HG02981 (cell line): Measurements from ENCODE around the gene TMEM82.

ENCODE experiments used
- ATAC-seq: cut with Tn5 transposase; IDR thresholded peaks from one replicate; pipeline ENCODE4 v1.9.1; 2021; ENCODE audit warnings: mild to moderate bottlenecking, moderate library complexity; ENCODE audit not compliant: unreplicated experiment

The TMEM82 gene

DNA sequence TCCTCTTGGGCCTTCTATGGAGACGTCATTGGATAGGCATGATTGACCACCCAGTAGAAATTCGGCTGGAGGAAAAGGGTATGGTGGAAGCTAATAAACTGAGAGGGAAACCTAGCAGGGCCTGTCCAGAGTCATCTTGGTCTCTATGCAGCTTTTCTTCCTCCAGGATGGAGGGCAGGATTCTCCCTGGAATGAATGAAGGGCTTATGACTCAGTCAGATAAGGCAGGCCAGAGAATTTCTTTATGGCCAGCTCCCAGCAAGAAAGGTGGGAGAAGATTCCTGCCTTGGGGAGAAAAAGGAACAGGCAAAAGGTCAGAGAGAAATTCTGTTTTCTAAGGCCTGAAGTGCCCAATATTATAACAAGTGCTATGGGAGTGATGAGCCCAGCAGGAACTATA, 33.4 kb downstream of the TMEM82 start:
- ATAC-seq: no peak

DNA sequence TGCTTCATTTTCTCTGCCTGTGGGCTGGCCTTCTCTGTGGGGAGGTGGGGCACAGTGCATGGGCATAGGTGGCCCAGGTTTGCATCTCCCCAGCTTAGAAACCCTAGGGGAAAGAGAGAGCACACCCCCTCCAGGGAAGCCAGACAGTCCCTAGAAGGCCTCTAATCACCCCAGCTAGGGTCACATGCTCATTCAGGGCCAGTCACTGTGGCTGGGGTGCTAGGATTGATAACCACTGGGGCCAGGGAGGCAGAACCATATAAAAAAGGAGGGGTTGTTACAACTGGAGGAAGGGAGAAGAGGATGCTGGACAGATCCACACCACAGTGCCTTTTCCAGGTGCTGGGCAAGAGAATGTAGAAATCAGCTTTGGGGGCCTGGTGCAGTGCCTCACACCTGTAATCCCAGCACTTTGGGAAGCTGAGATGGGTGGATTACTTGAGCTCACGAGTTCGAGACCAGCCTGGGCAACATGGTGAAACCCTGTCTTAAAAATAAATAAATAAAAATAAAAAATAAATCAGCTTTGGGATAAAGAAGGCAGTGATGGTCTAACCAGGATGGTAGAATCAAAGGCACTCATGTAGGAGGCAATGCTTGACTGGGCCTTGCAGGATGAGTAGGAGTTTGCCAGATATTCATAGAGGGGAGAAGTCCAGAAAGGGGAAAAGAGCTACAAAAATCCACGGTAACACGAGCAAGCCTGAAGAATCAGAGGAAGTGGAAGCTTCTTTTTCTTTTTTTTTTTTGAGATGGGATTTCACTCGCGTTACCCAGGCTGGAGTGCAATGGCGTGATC, 35.8 kb downstream of the TMEM82 start:
- no peak for ATAC-seq

DNA sequence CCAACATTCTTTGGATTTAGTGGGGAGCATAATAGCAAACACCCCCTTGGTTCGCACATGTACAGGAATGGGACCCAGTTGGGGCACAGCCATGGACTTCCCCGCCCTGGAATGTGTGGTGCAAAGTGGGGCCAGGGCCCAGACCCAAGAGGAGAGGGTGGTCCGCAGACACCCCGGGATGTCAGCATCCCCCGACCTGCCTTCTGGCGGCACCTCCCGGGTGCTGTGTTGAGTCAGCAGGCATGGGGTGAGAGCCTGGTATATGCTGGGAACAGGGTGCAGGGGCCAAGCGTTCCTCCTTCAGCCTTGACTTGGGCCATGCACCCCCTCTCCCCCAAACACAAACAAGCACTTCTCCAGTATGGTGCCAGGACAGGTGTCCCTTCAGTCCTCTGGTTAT, 43.4 kb downstream of the TMEM82 start:
- no peak for ATAC-seq

GRCh38 chr1:15786581-15786980, 44.3 kb downstream of the TMEM82 start:
- no peak for ATAC-seq

GRCh38 chr1:15788624-15789301, 46.5 kb downstream of the TMEM82 start:
- no peak for ATAC-seq

DNA sequence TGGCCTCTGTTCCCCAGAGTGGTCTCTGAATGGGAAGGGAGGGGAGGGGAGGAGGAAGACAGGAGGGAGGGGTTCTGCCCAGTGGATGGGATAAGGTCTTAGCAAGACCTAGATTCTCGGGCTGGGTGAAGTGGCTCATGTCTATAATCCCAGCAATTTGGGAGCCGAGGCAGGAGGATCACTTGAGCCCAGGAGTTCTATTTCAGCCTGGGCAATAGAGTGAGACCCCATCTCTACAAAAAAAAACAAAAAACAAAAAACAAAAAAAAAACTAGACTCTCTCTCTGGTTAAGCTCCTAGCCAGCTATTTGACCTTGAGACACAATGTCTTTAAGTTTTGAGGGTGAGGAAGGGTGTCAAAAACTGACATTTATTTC, 53.8 kb downstream of the TMEM82 start:
- no peak for ATAC-seq
